ENCODE results near the gene DEGS2.

DEGS2 gene

DNA sequence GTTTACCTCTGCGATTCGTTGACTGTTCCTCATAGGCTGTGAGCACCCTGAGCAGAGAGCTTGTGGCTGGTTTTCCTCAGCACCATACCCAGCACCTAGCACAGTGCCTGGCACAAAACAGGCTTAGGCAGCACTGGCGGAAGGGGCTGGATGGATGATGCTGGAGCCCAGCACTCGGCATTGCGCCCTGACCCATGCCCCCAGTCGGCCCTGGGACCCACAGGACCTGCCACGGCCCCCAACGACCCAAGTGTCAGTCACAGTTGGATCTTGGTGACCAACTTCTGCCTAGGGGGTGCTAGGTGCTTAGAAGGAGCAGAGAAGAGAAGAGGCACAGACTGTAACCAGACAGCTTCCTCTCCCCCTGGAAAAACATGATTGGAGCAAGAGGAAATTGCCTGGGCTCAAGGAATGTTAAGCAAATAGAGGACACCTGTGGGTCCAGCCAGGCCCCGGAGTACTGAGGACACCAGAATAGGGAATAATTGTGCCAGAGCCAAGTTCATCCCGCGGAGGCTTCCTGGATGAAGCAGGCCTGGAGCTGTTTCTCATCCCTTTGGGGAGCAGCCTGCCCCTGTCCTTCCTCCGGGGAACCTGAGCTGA lies 31.5 kb downstream of the DEGS2 start:
- TF ChIP-seq, protein P1, sequence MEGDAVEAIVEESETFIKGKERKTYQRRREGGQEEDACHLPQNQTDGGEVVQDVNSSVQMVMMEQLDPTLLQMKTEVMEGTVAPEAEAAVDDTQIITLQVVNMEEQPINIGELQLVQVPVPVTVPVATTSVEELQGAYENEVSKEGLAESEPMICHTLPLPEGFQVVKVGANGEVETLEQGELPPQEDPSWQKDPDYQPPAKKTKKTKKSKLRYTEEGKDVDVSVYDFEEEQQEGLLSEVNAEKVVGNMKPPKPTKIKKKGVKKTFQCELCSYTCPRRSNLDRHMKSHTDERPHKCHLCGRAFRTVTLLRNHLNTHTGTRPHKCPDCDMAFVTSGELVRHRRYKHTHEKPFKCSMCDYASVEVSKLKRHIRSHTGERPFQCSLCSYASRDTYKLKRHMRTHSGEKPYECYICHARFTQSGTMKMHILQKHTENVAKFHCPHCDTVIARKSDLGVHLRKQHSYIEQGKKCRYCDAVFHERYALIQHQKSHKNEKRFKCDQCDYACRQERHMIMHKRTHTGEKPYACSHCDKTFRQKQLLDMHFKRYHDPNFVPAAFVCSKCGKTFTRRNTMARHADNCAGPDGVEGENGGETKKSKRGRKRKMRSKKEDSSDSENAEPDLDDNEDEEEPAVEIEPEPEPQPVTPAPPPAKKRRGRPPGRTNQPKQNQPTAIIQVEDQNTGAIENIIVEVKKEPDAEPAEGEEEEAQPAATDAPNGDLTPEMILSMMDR (IDR thresholded peaks at IDR 0.05; ENCODE audit: insufficient read depth, missing control alignments): no peak
- no peak for FAIRE-seq
- no peak for DNase-seq (ENCODE audit: insufficient read length, low spot score)

DNA sequence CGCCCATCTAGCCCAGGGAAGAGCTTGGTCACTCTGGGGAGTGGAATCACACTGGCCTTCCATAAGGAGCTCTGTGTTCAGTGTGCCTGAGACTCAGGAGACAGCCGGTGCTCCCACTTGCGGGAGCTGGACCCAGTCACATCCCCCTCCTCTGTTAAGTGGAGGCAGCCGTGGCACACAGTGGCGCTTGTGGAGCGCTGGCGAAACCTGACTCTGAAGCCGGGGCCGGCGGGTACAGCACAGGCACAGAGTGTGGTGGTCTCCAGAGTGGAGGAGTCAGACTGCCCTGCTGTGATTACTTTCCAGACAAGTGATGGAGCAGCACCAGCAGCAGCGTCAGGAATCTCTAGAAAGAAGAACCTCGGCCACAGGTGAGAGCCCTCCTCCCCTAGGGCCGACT lies 33.0 kb downstream of the DEGS2 start:
- TF ChIP-seq, protein P1 (IDR thresholded peaks at IDR 0.05; ENCODE audit: insufficient read depth, missing control alignments): no peak
- DNase-seq (ENCODE audit: insufficient read length, low spot score) (no peak), FAIRE-seq (no peak)

DNA sequence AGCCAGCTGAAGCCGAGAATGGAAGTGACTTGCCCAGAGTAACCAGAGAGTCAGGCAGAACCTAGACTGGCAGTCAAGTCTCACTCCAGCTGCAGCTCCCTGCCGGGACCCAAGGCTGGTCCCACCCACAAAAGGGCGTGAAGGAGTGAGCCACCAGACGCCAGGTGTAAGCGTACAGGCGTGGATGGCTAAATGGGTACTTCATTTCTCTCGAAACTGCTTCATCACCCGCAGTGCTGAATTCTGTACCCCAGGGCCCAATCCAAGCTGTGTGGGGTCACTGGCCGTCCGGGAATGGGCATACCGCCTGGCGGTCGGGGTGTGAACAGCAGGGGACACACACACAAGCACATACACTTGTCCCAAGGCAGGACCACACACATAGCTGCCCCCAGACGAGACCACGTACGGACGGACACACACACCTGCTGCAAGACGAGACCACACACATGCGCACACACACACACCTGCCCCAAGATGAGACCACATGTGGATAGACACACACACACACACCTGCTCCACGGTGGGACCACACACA lies 34.8 kb downstream of the DEGS2 start:
- no peak for DNase-seq (ENCODE audit: insufficient read length, low spot score)
- FAIRE-seq: no peak
- TF ChIP-seq, protein P1 (IDR thresholded peaks at IDR 0.05; ENCODE audit: insufficient read depth, missing control alignments): no peak

DNA sequence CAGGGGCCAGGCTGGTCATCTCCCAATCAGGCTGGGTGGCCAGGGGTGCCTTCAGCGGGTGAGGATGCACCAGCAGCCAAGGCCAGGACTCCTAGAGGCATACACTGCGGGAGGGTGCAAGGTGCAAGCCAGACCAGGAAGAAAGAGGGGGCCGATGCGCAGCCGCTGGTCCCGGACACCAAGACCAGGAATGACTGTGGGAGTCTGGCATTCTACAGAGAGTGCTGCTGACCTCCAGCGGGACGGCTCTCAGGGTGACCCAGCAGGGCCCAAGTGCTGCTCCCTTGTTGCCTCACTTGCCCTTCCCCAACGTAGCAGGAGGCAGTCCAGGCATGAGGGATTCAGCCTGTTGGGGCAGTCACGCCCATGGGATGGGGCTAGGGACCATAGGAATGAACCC lies 35.8 kb downstream of the DEGS2 start:
- TF ChIP-seq, protein P1 (IDR thresholded peaks at IDR 0.05; ENCODE audit: insufficient read depth, missing control alignments): no peak
- no peak for FAIRE-seq
- no peak for DNase-seq (ENCODE audit: insufficient read length, low spot score)

DNA sequence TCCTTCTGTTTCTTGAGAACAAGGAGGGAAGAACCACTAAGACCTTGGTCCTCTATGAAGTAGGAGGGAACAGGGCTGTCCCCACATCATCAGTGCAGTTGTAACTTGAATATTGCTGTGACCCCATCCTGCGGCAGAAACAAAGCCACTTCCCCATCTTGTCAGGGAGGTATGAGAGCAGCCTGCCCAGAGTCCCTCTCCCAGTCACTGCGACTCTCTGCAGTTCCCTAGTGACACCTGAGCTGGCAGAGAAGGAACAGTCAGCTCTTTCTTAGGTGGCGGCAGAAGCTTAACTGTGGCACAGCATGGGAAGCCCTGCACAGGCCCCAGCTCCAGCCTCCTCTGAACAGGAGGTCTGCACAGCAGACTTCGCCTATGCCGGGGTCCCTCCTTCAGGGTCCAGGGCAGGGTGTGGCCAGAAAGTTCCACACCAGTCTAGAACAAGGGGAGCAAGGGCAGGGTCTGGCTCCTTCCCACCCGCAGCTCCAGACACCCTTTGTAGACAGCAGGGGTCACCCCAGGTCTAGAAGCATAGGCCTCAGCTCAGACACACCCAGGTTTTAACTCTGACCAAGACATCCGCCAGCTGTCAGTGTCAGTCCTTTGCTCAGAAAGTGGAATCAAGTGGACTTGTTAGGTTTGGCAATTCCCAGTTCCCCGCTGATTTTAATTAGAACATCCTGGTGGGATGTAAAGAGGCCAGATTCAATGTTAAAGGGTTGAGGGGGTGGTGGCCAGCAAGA lies 36.8 kb downstream of the DEGS2 start:
- TF ChIP-seq, protein P1 (IDR thresholded peaks at IDR 0.05; ENCODE audit: insufficient read depth, missing control alignments): no peak
- FAIRE-seq (no peak), DNase-seq (ENCODE audit: insufficient read length, low spot score) (no peak)

DNA sequence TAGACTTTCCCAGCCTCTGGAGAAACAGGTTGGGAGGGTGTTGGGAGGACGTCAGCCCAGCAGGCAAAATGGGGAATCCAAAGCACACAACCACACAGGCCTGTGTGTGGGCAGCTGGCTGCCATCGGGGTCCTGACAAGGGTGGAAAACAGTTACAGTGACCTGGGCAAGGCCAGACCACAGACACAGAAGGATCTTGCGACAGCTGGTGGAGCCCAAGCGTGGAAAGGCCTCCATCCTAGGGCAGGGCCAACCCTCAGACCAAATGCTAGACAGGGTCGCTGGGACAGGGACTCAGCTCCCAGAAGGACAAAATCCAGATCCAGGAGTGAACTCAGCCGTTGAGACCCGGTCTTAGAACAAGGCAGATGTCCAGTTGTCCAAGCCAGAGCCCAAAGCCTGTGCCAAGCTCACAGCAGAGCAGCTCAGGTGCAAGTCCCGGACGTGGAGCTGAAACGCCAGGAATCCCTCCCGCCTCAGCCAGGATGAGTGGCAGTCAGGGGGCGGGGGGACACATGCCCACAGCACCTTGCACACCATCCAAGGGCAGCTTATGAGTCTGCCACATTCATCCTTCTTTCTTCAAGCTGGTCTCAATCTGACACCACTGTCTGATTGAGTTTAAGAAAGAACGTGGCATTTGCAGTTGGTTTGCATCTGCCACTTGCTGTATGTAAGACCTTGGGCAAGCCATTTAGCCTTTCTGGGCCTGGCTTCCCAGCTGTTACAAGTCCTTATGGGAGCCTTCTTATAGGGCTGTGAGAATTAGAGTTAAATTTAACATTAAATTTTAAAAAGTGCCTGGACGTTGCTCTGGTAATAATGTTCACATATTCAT lies 37.6 kb downstream of the DEGS2 start:
- no peak for FAIRE-seq
- TF ChIP-seq, protein P1 (IDR thresholded peaks at IDR 0.05; ENCODE audit: insufficient read depth, missing control alignments): no peak
- DNase-seq (ENCODE audit: insufficient read length, low spot score): no peak

All from D721Med (cell line).